Transverse colon (tissue), 4 donors: ENCODE measurements around the gene NCOR1.
"Not testable (repeated sequence)": the region's sequence is repeated elsewhere in the genome, so short reads cannot be mapped to it uniquely, and the experiment has no call there.

Experiments
- POLR2A ChIP-seq: fragments of 450-650 bp; IDR thresholded peaks from one replicate; pipeline ENCODE4 v1.6.1; 2016; ENCODE audit warnings: antibody characterized with exemption, mild to moderate bottlenecking, moderate library complexity
- POLR2AphosphoS5 ChIP-seq, 3 donors: sonication (generic); formaldehyde crosslinking; IDR thresholded peaks; one replicate each; pipeline ENCODE4 v1.6.1; 2016; ENCODE audit warnings: antibody characterized with exemption in 3 of 3
- TF ChIP-seq, protein P1 (sequence below), 5 experiments: fragments of 200-600 bp in 3 of 5; fragments of 450-650 bp in 2 of 5; sonication (generic) in 3 of 5; IDR thresholded peaks; 1 replicate in 2 of 5; 2 replicates in 3 of 5; pipeline ENCODE4 v1.5.1; 2016 to 2017; ENCODE audit warnings: antibody characterized with exemption in 5 of 5, inconsistent platforms in 3 of 5, mild to moderate bottlenecking in 2 of 5, moderate library complexity in 1 of 5

GRCh38 chr17:16166766-16167165 is 48.6 kb downstream of the NCOR1 start:
- TF ChIP-seq POLR2AphosphoS5 (IDR thresholded peaks at IDR 0.05); POLR2A: not testable (repeated sequence)
- TF ChIP-seq, protein P1, sequence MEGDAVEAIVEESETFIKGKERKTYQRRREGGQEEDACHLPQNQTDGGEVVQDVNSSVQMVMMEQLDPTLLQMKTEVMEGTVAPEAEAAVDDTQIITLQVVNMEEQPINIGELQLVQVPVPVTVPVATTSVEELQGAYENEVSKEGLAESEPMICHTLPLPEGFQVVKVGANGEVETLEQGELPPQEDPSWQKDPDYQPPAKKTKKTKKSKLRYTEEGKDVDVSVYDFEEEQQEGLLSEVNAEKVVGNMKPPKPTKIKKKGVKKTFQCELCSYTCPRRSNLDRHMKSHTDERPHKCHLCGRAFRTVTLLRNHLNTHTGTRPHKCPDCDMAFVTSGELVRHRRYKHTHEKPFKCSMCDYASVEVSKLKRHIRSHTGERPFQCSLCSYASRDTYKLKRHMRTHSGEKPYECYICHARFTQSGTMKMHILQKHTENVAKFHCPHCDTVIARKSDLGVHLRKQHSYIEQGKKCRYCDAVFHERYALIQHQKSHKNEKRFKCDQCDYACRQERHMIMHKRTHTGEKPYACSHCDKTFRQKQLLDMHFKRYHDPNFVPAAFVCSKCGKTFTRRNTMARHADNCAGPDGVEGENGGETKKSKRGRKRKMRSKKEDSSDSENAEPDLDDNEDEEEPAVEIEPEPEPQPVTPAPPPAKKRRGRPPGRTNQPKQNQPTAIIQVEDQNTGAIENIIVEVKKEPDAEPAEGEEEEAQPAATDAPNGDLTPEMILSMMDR (IDR thresholded peaks at IDR 0.05), result not testable (repeated sequence)
